Measurements from ENCODE around the gene ARG1.

GRCh38 chr6:131545317-131545716 is 27.7 kb upstream of the ARG1 start:
- TF ChIP-seq SIN3A (IDR thresholded peaks at IDR 0.05; ENCODE audit: borderline replicate concordance, insufficient read depth, low read depth, low read length) (no peak), CTCF (IDR thresholded peaks at IDR 0.05) (no peak)

Measured in Panc1 (cell line).